HCT116 (cell line): Measurements from ENCODE around the gene NUDT14. TPM values are rescaled to one million over a fixed set of nuclear protein-coding genes. Genes with fewer than 3 reads are reported as not detected.

ENCODE experiments used
- ATAC-seq: fragments of 200-7000 bp; cut with Tn5 transposase; 2 replicates; pipeline ENCODE4 v1.9.1; 2020; ENCODE audit warnings: mild to moderate bottlenecking, moderate library complexity
- BruUV-seq: library from RNA; stranded (reverse); fragments of 400-500 nt; replicated peaks from 2 replicates; lab custom pipeline; 2021; lab: Mats Ljungman, UMichigan
- CTCF ChIA-PET: fragments of 300-600 bp; sonication (Branson Sonifier 250); formaldehyde crosslinking; loops from one replicate; lab custom pipeline; 2021; ENCODE audit warnings: antibody characterized with exemption; lab: Charles Lee
- POLR2A ChIA-PET: fragments of 300-600, 350-600 bp; sonication (Branson Sonifier 250); formaldehyde crosslinking; loops from one replicate; lab custom pipeline; 2021; ENCODE audit warnings: antibody characterized with exemption; lab: Charles Lee
- RAD21 ChIA-PET, 2 experiments: fragments of 300-600 bp; sonication (Branson Sonifier 250); formaldehyde crosslinking; loops; one replicate each; lab custom pipeline; 2023; ENCODE audit warnings: low total read pairs in 2 of 2; ENCODE audit not compliant: uncharacterized antibody in 2 of 2, unreplicated experiment in 2 of 2, low non-redundant PET in 1 of 2; lab: Charles Lee
- DNase-seq: peaks from one replicate; pipeline ENCODE4 v3.0.0-alpha.2; 2010; ENCODE audit warnings: low read depth, low spot score
- H2AFZ ChIP-seq: fragments of 200-600 bp; shearing (Covaris generic), sonication (generic); 2 replicates; pipeline ENCODE4 v1.6.1; 2017; ENCODE audit warnings: low read depth, mixed run types, mixed read lengths, antibody characterized with exemption, low read length; ENCODE audit not compliant: poor library complexity, severe bottlenecking
- H3K27ac ChIP-seq: 2 replicates; pipeline ENCODE4 v1.5.1; 2012; ENCODE audit warnings: low read depth, low read length
- H3K27me3 ChIP-seq: fragments of 200-600 bp; sonication (generic); 2 replicates; pipeline ENCODE4 v1.6.1; 2016; ENCODE audit warnings: mixed run types, low read length, mixed read lengths; ENCODE audit not compliant: insufficient read depth
- H3K36me3 ChIP-seq, 2 experiments: fragments of 200-500 bp in 1 of 2; fragments of 200-600 bp in 1 of 2; sonication (Bioruptor generic) in 1 of 2; sonication (generic) in 1 of 2; 2 replicates each; pipeline versions ENCODE4 v1.5.1 to v1.6.1; 2014 to 2016; ENCODE audit warnings: low read length in 2 of 2, inconsistent platforms in 1 of 2, mixed read lengths in 1 of 2, mixed run types in 1 of 2; ENCODE audit not compliant: insufficient read depth in 2 of 2, control insufficient read depth in 1 of 2
- H3K4me1 ChIP-seq, 2 experiments: fragments of 200-600 bp in 1 of 2; sonication (generic) in 1 of 2; 2 replicates each; pipeline versions ENCODE4 v1.5.1 to v1.6.1; 2012 to 2017; ENCODE audit warnings: low read length in 2 of 2, inconsistent platforms in 1 of 2, mild to moderate bottlenecking in 1 of 2, mixed read lengths in 1 of 2, mixed run types in 1 of 2, moderate library complexity in 1 of 2; ENCODE audit not compliant: insufficient read depth in 2 of 2, control insufficient read depth in 1 of 2
- H3K4me2 ChIP-seq: fragments of 200-600 bp; sonication (generic); 2 replicates; pipeline ENCODE4 v1.6.1; 2017; ENCODE audit warnings: mixed run types, low read length, mixed read lengths
- H3K4me3 ChIP-seq, 2 experiments: fragments of 200-600 bp in 1 of 2; sonication (generic) in 1 of 2; replicated peaks in 1 of 2; 2 replicates each; pipeline ENCODE4 v1.5.1; 2011 to 2016; ENCODE audit warnings: low read length in 2 of 2, control low read depth in 1 of 2, low read depth in 1 of 2, mild to moderate bottlenecking in 1 of 2, mixed read lengths in 1 of 2, mixed run types in 1 of 2
- H3K79me2 ChIP-seq: fragments of 200-600 bp; sonication (generic); 2 replicates; pipeline ENCODE4 v1.6.1; 2017; ENCODE audit warnings: mild to moderate bottlenecking, mixed run types, low read length, moderate library complexity, mixed read lengths; ENCODE audit not compliant: insufficient read depth
- H3K9ac ChIP-seq: fragments of 200-600 bp; sonication (generic); 2 replicates; pipeline ENCODE4 v1.6.1; 2016; ENCODE audit warnings: low read length, mixed read lengths
- H3K9me2 ChIP-seq: fragments of 200-600 bp; sonication (generic), shearing (Covaris generic); 2 replicates; pipeline ENCODE4 v1.6.1; 2017; ENCODE audit warnings: mixed run types, mild to moderate bottlenecking, moderate library complexity; ENCODE audit not compliant: insufficient read depth
- H3K9me3 ChIP-seq, 2 experiments: fragments of 200-500 bp in 1 of 2; fragments of 200-600 bp in 1 of 2; sonication (Bioruptor generic) in 1 of 2; sonication (generic) in 1 of 2; 2 replicates each; pipeline ENCODE4 v1.6.1; 2014 to 2017; ENCODE audit warnings: low read length in 2 of 2, mixed read lengths in 2 of 2, inconsistent platforms in 1 of 2, low read depth in 1 of 2, mild to moderate bottlenecking in 1 of 2, mixed run types in 1 of 2, moderate library complexity in 1 of 2; ENCODE audit not compliant: control insufficient read depth in 1 of 2, insufficient read depth in 1 of 2
- H4K20me1 ChIP-seq: fragments of 200-600 bp; sonication (generic), shearing (Covaris generic); 2 replicates; pipeline ENCODE4 v1.6.1; 2017; ENCODE audit warnings: mixed run types, mild to moderate bottlenecking, moderate library complexity; ENCODE audit not compliant: insufficient read depth
- CTCF ChIP-seq, 3 experiments: fragments of 200-600 bp in 1 of 3; sonication (generic) in 1 of 3; IDR thresholded peaks in 2 of 3; conservative IDR thresholded peaks in 1 of 3; 2 replicates each; pipeline ENCODE4 v1.5.1; 2012 to 2017; ENCODE audit warnings: low read depth in 2 of 3, low read length in 2 of 3, antibody characterized with exemption in 1 of 3, borderline replicate concordance in 1 of 3, control low read depth in 1 of 3, mild to moderate bottlenecking in 1 of 3, mixed read lengths in 1 of 3, mixed run types in 1 of 3, moderate library complexity in 1 of 3; ENCODE audit not compliant: insufficient read depth in 1 of 3
- EGR1 ChIP-seq: IDR thresholded peaks from 2 replicates; pipeline ENCODE4 v1.6.1; 2012; ENCODE audit warnings: low read depth
- FOSL1 ChIP-seq: IDR thresholded peaks from 2 replicates; pipeline ENCODE4 v1.6.1; 2012; ENCODE audit warnings: low read depth
- MAX ChIP-seq: IDR thresholded peaks from 2 replicates; pipeline ENCODE4 v1.6.1; 2012
- SRF ChIP-seq: IDR thresholded peaks from 2 replicates; pipeline ENCODE4 v1.6.1; 2012; ENCODE audit warnings: low read depth
- intact Hi-C: fragments of 100-400 bp; cut with micrococcal nuclease; formaldehyde crosslinking; loops from 2 replicates; pipeline ENCODE4 v1.10.0; 2022
- total RNA-seq: library from RNA; stranded (reverse); gene quantifications from one replicate; pipeline ENCODE4 v1.2.1, GENCODE V29; 2021; ENCODE audit not compliant: unreplicated experiment

Gene NUDT14
- total RNA-seq, 1 experiment from 2014 or later: 56.1 TPM

- intact Hi-C loops: no loop called here
- RAD21 ChIA-PET: no interaction called here
Observed at GRCh38 chr14:105200074-105200473, 19.0 kb upstream of the NUDT14 start.

More at GRCh38 chr14:105200074-105200473, 19.0 kb upstream of the NUDT14 start:
- no TSS peak for BruUV-seq
- Histone ChIP-seq H3K9me3 (no peaks in the 10 kb centered on the region), H3K36me3 (no peaks in the 10 kb centered on the region), H3K4me2 (no peak overlapping the region), H3K79me2 (no peaks in the 10 kb centered on the region), H3K27ac (no peak overlapping the region), H3K9me2 (no peaks in the 10 kb centered on the region), H3K4me3 (no peak overlapping the region), H2AFZ (no peak overlapping the region), H3K27me3 (no peaks in the 10 kb centered on the region), H3K4me1 (peaks cover 22 to 34% of the 10 kb centered on the region in 2 experiments; a peak in 3 of 4 replicates), H3K9ac (no peak overlapping the region), H4K20me1 (no peaks in the 10 kb centered on the region)
- ATAC-seq: no peak
- ChIA-PET CTCF (interaction anchor here (1.4 kb wide), 1 partner anchor 101 kb away, joined by 3 read pairs; the partner anchor contains the start of gene BRF1), POLR2A (no interaction called here)
- peak in 1 of 3 experiments; percentile 31; a peak in 2 of 6 replicates for TF ChIP-seq CTCF (IDR thresholded peaks at IDR 0.05 in 2 of 3, conservative IDR thresholded peaks at IDR 0.05 in 1 of 3; ENCODE audit: borderline replicate concordance in 1 of 3, insufficient read depth in 1 of 3, low read depth in 2 of 3, low read length in 2 of 3)
- TF ChIP-seq SRF: no peak
- no peak for TF ChIP-seq FOSL1
- no peak for TF ChIP-seq MAX
- TF ChIP-seq EGR1: no peak
- no peak for DNase-seq
